Muscle of leg (tissue), 11 donors: Measurements from ENCODE around the gene ZCWPW1. TPM values are rescaled to one million over a fixed set of nuclear protein-coding genes. Genes with fewer than 3 reads are reported as not detected.
"Not testable (repeated sequence)": the region's sequence is repeated elsewhere in the genome, so short reads cannot be mapped to it uniquely, and the experiment has no call there.

Experiments
- DNase-seq: peaks from one replicate; pipeline ENCODE4 v3.0.0; 2013
- H3K27ac ChIP-seq: one replicate; pipeline ENCODE4 v1.5.1; 2013; ENCODE audit warnings: mild to moderate bottlenecking, low read length, control low read depth
- H3K27me3 ChIP-seq: one replicate; pipeline ENCODE4 v1.6.1; 2013; ENCODE audit warnings: low read length; ENCODE audit not compliant: control insufficient read depth, insufficient read depth
- H3K36me3 ChIP-seq: one replicate; pipeline ENCODE4 v1.6.1; 2013; ENCODE audit warnings: low read length; ENCODE audit not compliant: control insufficient read depth, insufficient read depth
- H3K4me1 ChIP-seq: one replicate; pipeline ENCODE4 v1.6.1; 2013; ENCODE audit warnings: low read length; ENCODE audit not compliant: control insufficient read depth, insufficient read depth
- H3K4me3 ChIP-seq: one replicate; pipeline ENCODE4 v1.5.1; 2013; ENCODE audit warnings: low read length, control low read depth
- H3K9me3 ChIP-seq: replicated peaks from 2 replicates; pipeline ENCODE4 v1.6.1; 2013; ENCODE audit warnings: low read depth, low read length; ENCODE audit not compliant: control insufficient read depth
- WGBS: methylation state at CpG from one replicate; pipeline ENCODE4 v1.1.5; 2013; ENCODE audit warnings: missing lambda C conversion rate; ENCODE audit not compliant: insufficient coverage; 5-methylcytosine and 5-hydroxymethylcytosine counted together
- polyA plus RNA-seq, 8 donors: library from polyadenylated mRNA; unstranded; fragments of 120-200 nt; gene quantifications; one replicate each; pipeline versions ENCODE4 v1.2.1 to v1.2.3, GENCODE V29; 2013; ENCODE audit warnings: inconsistent platforms in 1 of 8, low replicate concordance in 1 of 8; ENCODE audit not compliant: insufficient read length in 8 of 8, insufficient read depth in 1 of 8
- total RNA-seq: library from RNA; stranded (reverse); fragments of 120-200 nt; gene quantifications from one replicate; pipeline ENCODE4 v1.2.4, GENCODE V29; 2013

ZCWPW1 gene
- total and polyA plus RNA-seq, 9 donors = 4.4 to 8.9 (median 5.2) TPM

DNA sequence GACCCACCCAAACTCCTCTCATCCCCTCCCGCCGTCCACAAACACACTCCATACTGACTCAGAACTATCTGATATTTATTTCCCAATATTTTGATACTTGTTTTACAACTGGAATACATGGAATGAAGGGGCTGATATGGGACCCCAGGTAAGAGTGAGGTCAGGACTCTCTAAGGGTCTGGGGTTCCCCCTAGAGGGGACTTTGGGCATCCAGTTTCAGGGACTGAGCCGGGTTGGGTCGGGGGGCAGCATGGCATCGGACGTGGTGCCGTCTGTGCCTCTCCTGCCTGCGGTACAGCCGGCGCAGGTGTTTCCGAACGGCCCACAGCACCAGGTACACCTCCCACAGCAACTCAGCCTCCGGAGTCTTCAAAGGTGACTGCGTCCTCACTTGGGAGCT is 28.1 kb upstream of the ZCWPW1 start:
- Histone ChIP-seq H3K27me3 (no peaks in the 10 kb centered on the region), H3K36me3 (peaks cover 20% of the 10 kb centered on the region), H3K4me1 (peaks cover 20% of the 10 kb centered on the region), H3K27ac (no peak overlapping the region), H3K9me3 (no peaks in the 10 kb centered on the region), H3K4me3 (no peak overlapping the region)
- DNase-seq = no peak
- no CpG with 5 or more reads among the region's 14 CpGs for WGBS

DNA sequence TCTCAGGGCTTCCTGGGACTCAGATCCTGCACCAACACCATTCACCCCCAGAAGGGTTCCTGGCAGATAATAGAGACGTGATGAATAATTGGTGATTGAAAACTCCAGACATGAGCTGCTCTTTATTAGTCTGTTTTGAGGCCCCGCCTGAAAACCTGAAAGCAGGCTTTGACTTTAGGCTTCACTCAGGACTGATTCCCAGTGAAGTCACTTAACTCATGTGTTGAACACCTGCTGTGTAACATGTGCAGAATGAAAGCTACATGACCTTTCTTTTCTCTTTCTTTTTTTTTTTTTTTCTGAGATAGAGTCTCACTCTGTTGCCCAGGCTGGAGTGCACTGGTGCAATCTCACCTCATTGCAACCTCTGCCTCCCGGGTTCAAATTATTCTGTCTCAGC is 26.7 kb upstream of the ZCWPW1 start:
- WGBS = 80% methylated on average over 1 of the region's 3 CpGs

DNA sequence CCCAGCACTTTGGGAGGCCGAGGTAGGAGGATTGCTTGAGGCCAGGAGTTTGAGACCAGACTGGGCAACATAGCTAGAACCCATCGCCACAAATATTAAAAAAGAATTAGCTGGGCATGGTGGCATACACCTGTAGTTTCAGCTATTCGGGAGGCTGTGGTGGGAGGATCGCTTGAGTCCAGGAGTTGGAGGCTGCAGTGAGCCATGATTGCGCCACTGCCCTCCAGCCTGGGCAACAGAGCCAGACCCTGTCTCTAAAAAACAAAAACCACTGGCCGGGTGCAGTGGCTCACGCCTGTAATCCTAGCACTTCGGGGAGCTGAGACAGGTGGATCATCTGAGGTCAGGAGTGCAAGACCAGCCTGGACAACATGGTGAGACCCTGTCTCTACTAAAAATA is 25.4 kb upstream of the ZCWPW1 start:
- H3K27ac ChIP-seq, H3K9me3 ChIP-seq, DNase-seq, H3K27me3 ChIP-seq, H3K36me3 ChIP-seq, H3K4me3 ChIP-seq: not testable (repeated sequence)
- WGBS = 98% methylated on average over 6 of the region's 8 CpGs
- H3K4me1 ChIP-seq = peaks cover 33% of the 10 kb centered on the region

More for the DNA sequence above, 26.7 kb upstream of the ZCWPW1 start:
- peaks cover 28% of the 10 kb centered on the region for H3K4me1 ChIP-seq
- H3K4me3 ChIP-seq = no peak overlapping the region
- no peaks in the 10 kb centered on the region for H3K9me3 ChIP-seq
- peaks cover 8% of the 10 kb centered on the region for H3K36me3 ChIP-seq
- no peak for DNase-seq
- H3K27ac ChIP-seq = no peak overlapping the region
- no peaks in the 10 kb centered on the region for H3K27me3 ChIP-seq

DNA sequence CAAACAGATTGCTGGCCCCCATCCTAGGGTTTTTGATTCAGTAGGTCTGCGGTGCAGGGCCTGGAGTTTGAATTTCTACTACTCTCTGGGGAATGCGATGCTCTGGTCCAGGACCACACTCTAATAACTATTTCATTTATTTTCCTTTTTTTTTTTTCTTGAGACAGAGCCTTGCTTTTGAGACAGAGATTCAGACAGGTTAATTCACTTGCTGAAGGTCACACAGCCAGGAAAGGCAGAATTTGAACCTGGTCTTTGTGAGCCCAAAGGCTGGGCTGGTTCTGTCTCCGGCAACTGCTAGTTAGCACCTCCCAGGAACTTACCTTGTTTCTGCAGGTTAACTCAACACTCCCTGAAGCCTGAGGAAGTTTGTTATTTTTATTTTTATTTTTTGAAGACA is 24.0 kb upstream of the ZCWPW1 start:
- WGBS = 60% methylated on average over 1 of the region's 3 CpGs
- Histone ChIP-seq H3K27me3 (no peaks in the 10 kb centered on the region), H3K9me3 (no peaks in the 10 kb centered on the region), H3K4me1 (peaks cover 33% of the 10 kb centered on the region), H3K27ac (no peak overlapping the region), H3K4me3 (no peak overlapping the region), H3K36me3 (peaks cover 3% of the 10 kb centered on the region)
- DNase-seq = no peak

DNA sequence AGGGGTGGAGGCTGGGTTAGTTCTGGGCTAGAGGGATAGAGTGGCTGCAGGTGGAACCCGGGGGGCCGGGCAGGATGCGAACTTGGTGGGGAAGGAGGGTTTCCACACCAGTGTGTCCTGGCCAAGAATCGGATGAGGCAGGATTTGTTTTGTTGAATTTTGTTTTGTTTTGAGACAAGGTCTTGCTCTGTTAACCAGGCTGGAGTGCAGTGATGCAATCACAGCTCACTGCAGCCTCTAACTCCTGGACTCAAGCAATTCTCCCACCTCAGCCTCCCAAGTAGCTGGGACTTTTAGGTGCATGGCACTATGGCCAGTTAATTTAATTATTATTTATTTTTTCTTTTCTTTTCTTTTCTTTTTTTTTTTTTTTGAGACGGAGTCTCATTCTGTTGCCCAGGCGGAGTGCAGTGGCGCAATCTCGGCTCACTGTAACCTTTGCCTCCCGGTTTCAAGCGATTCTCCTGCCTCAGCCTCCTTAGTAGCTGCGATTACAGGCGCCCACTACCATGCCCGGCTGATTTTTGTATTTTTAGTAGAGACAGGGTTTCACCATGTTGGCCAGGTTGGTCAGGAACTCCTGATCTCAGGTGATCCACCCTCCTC is 20.8 kb upstream of the ZCWPW1 start:
- Histone ChIP-seq H3K27ac (no peak overlapping the region), H3K36me3 (no peaks in the 10 kb centered on the region), H3K27me3 (no peaks in the 10 kb centered on the region), H3K9me3 (no peaks in the 10 kb centered on the region), H3K4me3 (no peak overlapping the region), H3K4me1 (peaks cover 21% of the 10 kb centered on the region)
- 90% methylated on average over 2 of the region's 13 CpGs for WGBS
- DNase-seq = no peak

DNA sequence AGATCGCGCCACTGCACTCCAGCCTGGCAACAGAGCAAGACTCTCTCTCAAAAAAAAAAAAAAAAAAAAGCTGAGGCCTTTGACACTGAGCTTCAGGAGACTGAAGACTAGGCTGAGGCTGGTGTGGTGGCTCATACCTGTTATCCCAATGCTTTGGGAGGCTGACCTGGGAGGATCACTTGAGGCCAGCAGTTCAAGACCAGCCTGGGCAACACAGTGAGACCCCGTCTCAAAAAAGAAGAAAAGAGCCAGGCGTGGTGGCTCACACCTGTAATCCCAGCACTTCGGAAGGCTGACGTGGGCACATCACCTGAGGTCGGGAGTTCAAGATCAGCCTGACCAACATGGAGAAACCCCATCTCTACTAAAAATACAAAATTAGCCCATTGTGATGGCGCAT is 18.9 kb upstream of the ZCWPW1 start:
- not testable (repeated sequence) for H3K4me3 ChIP-seq, DNase-seq, H3K27me3 ChIP-seq, H3K9me3 ChIP-seq, H3K27ac ChIP-seq, H3K36me3 ChIP-seq
- peaks cover 28% of the 10 kb centered on the region for H3K4me1 ChIP-seq
- 100% methylated on average over 2 of the region's 8 CpGs for WGBS

DNA sequence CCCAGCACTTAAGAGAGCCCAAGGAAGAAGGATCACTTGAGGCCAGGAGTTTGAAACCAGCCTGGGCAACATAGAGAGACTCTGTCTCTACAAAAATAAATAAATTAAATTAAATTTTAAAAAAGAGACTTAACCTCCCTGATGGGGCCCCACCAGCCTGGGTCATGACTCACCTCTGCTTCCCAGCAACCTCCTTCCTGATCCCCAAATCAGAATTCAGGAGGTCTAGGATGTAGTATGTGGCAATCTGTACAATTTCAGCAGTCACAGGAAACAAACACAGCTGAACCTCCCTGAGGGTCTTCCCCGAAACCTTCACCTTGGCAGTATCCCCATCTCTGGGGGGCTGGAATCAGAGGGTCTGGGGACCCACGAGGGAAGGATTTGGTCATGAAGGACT is 17.5 kb upstream of the ZCWPW1 start:
- Histone ChIP-seq H3K27ac (peak overlapping the region; percentile 13), H3K4me3 (no peak overlapping the region), H3K4me1 (peaks cover 28% of the 10 kb centered on the region), H3K9me3 (no peaks in the 10 kb centered on the region), H3K27me3 (no peaks in the 10 kb centered on the region), H3K36me3 (no peaks in the 10 kb centered on the region)
- WGBS = 29% methylated on average over 1 of the region's 2 CpGs
- DNase-seq = no peak

DNA sequence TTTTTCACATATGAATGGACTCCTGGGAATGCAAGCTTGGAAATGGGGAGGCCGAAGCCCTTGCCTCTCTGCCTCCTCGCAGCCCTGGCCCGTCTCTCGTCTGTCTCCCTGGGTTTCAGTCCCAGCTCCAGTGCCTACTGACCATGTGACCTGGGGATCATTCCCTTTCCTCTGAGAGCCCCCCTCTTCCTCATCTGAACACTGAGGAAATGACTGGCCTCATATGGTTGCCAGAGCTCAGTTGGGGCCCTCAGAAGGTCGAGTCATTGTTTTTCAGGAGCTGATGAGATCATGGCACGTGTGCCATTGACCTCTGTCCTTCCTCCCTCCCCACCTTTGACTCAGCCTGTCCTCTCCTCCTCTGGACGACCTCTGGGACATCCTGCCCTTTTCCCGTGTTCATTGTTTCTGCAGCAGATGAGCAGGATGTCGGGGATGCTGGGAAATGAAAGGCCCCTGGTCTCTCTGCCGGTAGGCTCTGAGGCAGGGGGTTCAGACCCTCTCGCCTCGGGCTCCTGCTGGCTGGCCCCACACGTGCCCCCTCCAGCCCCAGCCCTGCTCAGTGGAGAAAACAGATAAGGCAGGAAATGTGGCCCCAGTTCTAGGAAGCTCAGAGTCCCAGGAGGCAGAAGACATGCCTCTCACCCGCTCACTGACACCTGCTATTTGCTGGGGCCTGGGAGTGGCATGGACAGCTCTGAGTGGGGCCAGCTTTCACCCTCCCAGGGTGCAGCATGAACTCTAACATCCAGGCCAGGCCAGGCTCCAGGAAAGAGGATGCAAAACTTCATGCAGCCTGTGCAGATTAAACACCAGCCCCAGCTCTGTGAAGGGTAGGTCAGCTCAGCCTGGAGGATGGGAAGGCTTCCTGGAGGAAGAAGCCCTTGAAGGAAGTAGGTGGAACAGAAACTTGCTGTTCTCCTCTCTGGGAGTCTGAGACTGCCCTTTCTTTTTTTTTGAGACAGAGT is 16.1 kb upstream of the ZCWPW1 start:
- Histone ChIP-seq H3K27ac (peak overlapping the region; percentile 79), H3K4me3 (no peak overlapping the region), H3K4me1 (peaks cover 15% of the 10 kb centered on the region), H3K36me3 (no peaks in the 10 kb centered on the region), H3K9me3 (no peaks in the 10 kb centered on the region), H3K27me3 (no peaks in the 10 kb centered on the region)
- peak; percentile 71 for DNase-seq
- WGBS = 18% methylated on average over 12 of the region's 14 CpGs

DNA sequence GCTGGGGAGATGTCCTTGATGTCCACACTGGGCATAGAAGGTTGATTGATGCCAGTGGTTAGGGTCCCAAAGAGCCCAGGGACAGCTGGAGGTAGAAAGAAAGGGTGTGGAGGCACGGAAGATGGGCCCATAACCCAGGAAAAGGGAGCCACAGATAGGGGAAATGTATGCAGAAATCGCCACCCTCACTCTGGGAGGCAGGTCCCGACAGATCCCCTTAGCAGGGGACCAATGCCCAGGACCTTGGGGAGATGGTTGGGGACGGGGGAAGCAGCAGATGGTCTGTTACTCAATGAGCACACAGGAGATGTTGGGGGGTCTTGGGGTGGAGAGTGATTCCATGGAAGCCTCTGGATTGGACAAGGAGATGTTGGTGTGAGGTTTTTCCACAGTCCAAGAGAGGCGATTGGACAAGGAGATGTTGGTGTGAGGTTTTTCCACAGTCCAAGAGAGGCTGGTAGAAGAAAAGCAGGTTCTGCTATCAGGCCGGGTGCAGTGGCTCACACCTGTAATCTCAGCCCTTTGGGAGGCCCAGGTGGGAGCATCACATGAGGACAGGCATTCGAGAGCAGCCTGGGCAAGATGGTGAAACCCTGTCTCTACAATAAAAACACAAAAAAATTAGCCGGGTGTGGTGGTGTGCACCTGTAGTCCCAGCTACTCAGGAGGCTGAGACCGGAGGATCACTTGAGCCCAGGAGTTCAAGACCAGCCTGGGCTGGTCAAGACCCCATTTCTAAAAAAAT is 14.8 kb upstream of the ZCWPW1 start:
- 91% methylated on average over 9 of the region's 9 CpGs for WGBS
- DNase-seq = no peak

More for the DNA sequence above, 14.8 kb upstream of the ZCWPW1 start:
- peak overlapping the region; percentile 79 for H3K27ac ChIP-seq
- H3K4me1 ChIP-seq = peaks cover 15% of the 10 kb centered on the region
- no peaks in the 10 kb centered on the region for H3K9me3 ChIP-seq
- H3K36me3 ChIP-seq = no peaks in the 10 kb centered on the region
- no peaks in the 10 kb centered on the region for H3K27me3 ChIP-seq
- no peak overlapping the region for H3K4me3 ChIP-seq
